ENCODE measurements around the gene RUBCNL.
A peak's percentile ranks its signal among the peaks of the same experiment; 100 is the strongest.

RUBCNL gene

GRCh38 chr13:46303742-46304385, 83.2 kb downstream of the RUBCNL start:
- no peak for DNase-seq (ENCODE audit: low spot score)

GRCh38 chr13:46297361-46297811, 89.7 kb downstream of the RUBCNL start:
- no peak for DNase-seq (ENCODE audit: low spot score)

DNA sequence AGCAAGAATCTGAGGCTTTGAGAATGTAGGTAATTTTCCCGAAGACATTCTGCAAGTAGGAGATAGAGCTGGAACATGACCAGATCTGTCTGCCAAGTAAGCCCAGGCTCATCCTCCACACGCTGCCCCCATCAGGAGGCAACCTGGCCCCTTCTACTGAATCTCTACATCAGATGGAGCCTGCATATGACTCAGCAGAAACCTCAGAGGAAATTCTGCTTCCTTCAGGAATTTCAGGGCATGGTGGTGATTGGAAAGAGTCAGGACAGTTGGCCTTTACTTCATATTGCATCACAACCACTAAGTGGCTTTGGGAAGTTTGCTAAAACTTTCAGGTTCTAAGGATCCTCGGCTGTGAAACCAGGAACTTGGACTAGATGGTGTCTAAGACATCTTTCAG, 90.1 kb downstream of the RUBCNL start:
- DNase-seq (ENCODE audit: low spot score) = peak; percentile 5

GRCh38 chr13:46296115-46296822, 90.8 kb downstream of the RUBCNL start:
- peak; percentile 2 for DNase-seq (ENCODE audit: low spot score)

DNA sequence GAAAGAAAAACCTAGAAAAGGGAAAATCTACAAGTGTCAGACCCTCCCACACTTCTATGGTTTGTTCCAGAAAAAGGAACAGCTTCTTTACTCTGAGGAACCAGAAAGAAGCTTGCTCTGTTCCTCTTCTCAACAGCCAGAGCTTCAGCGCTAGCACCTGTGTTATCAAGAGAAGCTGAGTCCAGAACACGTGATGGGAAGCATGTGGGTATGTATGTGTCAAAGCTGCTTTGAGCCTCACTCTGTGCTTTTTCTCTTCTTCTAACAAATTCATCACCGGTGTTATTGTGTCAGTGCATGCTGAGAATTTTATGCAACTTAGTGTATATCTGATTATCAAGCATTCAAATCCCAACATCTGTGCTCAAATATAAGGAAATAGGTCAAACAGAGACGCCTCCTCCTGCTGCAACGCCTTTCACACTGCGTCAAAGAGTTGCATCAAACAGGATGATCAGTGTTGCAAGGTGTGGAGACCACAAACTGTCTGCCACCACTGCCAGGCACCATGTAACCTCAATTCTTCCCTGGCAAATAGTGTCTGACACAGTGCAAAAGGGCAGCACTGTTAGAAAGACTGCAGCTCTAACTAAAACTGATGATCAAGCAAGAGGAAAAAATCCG, 91.4 kb downstream of the RUBCNL start:
- no peak for DNase-seq (ENCODE audit: low spot score)

DNA sequence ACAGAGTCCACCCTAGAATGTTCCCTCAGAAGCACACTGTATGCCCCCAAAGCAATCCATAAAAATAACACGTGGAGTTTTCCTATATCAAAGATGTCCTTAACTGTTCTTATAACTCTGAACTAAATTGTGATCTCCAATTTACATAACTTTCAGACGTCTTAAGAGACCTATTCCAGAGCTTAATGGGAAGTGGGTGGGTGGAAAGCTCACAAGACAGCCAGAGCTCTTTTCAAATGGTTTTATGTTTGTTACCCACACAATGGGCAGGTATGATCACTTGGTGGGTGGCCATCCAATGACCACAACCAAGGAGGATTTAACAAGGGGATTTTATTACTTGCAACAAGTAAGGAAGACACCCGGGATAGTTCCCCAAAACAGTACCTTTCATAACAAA, 93.6 kb downstream of the RUBCNL start:
- DNase-seq (ENCODE audit: low spot score) = no peak
